Measurements from ENCODE around the gene MDFI.

GRCh38 chr6:41683523-41684310 is 45.4 kb downstream of the MDFI start:
- peak; percentile 77 to 83 (median 79) for TF ChIP-seq CTCF (IDR thresholded peaks at IDR 0.05)
- TF ChIP-seq POLR2A (IDR thresholded peaks at IDR 0.05): no peak

Data from body of pancreas (tissue), 4 donors.